ENCODE data around the gene SNED1. TPM values are rescaled to one million over a fixed set of nuclear protein-coding genes. Genes with fewer than 3 reads are reported as not detected.
A peak's percentile ranks its signal among the peaks of the same experiment; 100 is the strongest.

The SNED1 gene
- total and polyA plus RNA-seq, 9 of the 15 experiments (the other 6 are each of a cell fraction or from before 2014, with no cell fraction given) = 0.03 to 0.07 (median 0.05) TPM; not detected in 5

- TF ChIP-seq REST (IDR thresholded peaks at IDR 0.05; ENCODE audit: borderline replicate concordance) (peak; percentile 98), REST (CRISPR knock-in tag; IDR thresholded peaks at IDR 0.05; ENCODE audit: low read depth) (peak; percentile 95), ZNF165 (CRISPR knock-in tag; IDR thresholded peaks at IDR 0.05; ENCODE audit: borderline replicate concordance) (no peak), ZC3H8 (IDR thresholded peaks at IDR 0.05) (no peak), MLLT1 (IDR thresholded peaks at IDR 0.05) (no peak), ZNF79 (CRISPR knock-in tag; IDR thresholded peaks at IDR 0.05; ENCODE audit: low read depth) (no peak), ZNF354B (CRISPR knock-in tag; IDR thresholded peaks at IDR 0.05) (no peak), PTRF (tag; IDR thresholded peaks at IDR 0.05) (no peak), KAT7 (CRISPR knock-in tag; IDR thresholded peaks at IDR 0.05; ENCODE audit: borderline replicate concordance) (no peak), TEAD1 (CRISPR knock-in tag; IDR thresholded peaks at IDR 0.05) (peak in 1 of 2 experiments; percentile 41; a peak in 1 of 4 replicates)
Observed at GRCh38 chr2:241049739-241050623, 51.6 kb downstream of the SNED1 start (continued).
